Astrocyte of the cerebellum (primary cell): ENCODE data around the gene ATMIN.
A peak's percentile ranks its signal among the peaks of the same experiment; 100 is the strongest.

Source experiments
- DNase-seq: peaks from one replicate; pipeline ENCODE4 v3.0.0-alpha.2; 2011; ENCODE audit warnings: low read depth
- H3K4me3 ChIP-seq: 2 replicates; pipeline ENCODE4 v1.5.1; 2011; ENCODE audit warnings: mild to moderate bottlenecking, low read depth, low read length, moderate library complexity
- CTCF ChIP-seq: IDR thresholded peaks from 2 replicates; pipeline ENCODE4 v1.5.1; 2012; ENCODE audit warnings: low read length, low read depth, moderate library complexity, mild to moderate bottlenecking; ENCODE audit errors: missing control alignments
- in situ Hi-C: cut with HindIII; loops from 2 replicates; pipeline ENCODE4 v1.10.0; 2017; ENCODE audit warnings: low sequenced_read_pairs

ATMIN gene

GRCh38 chr16:81071805-81072204 lies 36.2 kb downstream of the ATMIN start:
- TF ChIP-seq CTCF: no peak
- no peak overlapping the region for H3K4me3 ChIP-seq
- DNase-seq: no peak
- in situ Hi-C loops: no loop called here

- no peak overlapping the region for H3K4me3 ChIP-seq
- in situ Hi-C loops: no loop called here
- no peak for TF ChIP-seq CTCF
- no peak for DNase-seq
Measured at GRCh38 chr16:81073560-81074330, 38.1 kb downstream of the ATMIN start.

- in situ Hi-C loops: no loop called here
- peak overlapping the region; percentile 72 for H3K4me3 ChIP-seq
- DNase-seq: peak; percentile 44
- no peak for TF ChIP-seq CTCF
Measured at GRCh38 chr16:81076566-81077075, 41.0 kb downstream of the ATMIN start.

- DNase-seq: peak; percentile 90
- in situ Hi-C loops: no loop called here
- TF ChIP-seq CTCF: no peak
- H3K4me3 ChIP-seq: peak within 1 kb of the TSS; percentile 72
Measured at GRCh38 chr16:81077076-81077940, 41.7 kb downstream of the ATMIN start, which contains the start of gene C16orf46. C16orf46 (minus strand) TSS chr16:81077238; CDS start chr16:81063955, 13,283 bp downstream.

- in situ Hi-C loops: loop anchor here (5.0 kb wide), 1 partner anchor 48 kb away; no protein-coding TSS in a partner anchor
- DNase-seq: no peak
- no peak overlapping the region for H3K4me3 ChIP-seq
- no peak for TF ChIP-seq CTCF
Measured at GRCh38 chr16:81080233-81080632, 44.6 kb downstream of the ATMIN start.

GRCh38 chr16:81081014-81081413 lies 45.4 kb downstream of the ATMIN start:
- TF ChIP-seq CTCF: no peak
- no peak overlapping the region for H3K4me3 ChIP-seq
- in situ Hi-C loops: loop anchor here (5.0 kb wide), 1 partner anchor 49 kb away; no protein-coding TSS in a partner anchor
- DNase-seq: no peak
